Activated CD4-positive, CD25-positive, alpha-beta regulatory T cell treated with anti-CD3 and anti-CD28 coated beads, Interleukin-2, amount 50 U/mL, for 16 hours (primary cell): ENCODE data around the gene TP53I13.

ENCODE experiments used
- DNase-seq: peaks from one replicate; pipeline ENCODE4 v3.0.0-alpha.2; 2020; ENCODE audit warnings: low read depth, low spot score

Gene TP53I13

GRCh38 chr17:29615492-29616299 is 47.2 kb downstream of the TP53I13 start:
- peak; percentile 75 for DNase-seq

- no peak for DNase-seq
Measured at GRCh38 chr17:29616300-29617048, 48.0 kb downstream of the TP53I13 start.

GRCh38 chr17:29617125-29617480 is 48.6 kb downstream of the TP53I13 start:
- DNase-seq: peak; percentile 83

GRCh38 chr17:29617481-29618271 is 49.2 kb downstream of the TP53I13 start:
- peak; percentile 73 for DNase-seq

GRCh38 chr17:29618272-29619065 is 50.0 kb downstream of the TP53I13 start:
- DNase-seq: no peak

GRCh38 chr17:29619251-29619650 is 50.8 kb downstream of the TP53I13 start:
- DNase-seq: no peak

GRCh38 chr17:29620271-29620670 is 51.8 kb downstream of the TP53I13 start:
- DNase-seq: no peak

GRCh38 chr17:29620779-29621500 is 52.4 kb downstream of the TP53I13 start:
- no peak for DNase-seq

GRCh38 chr17:29621751-29622194 is 53.3 kb downstream of the TP53I13 start:
- DNase-seq: no peak
